NCI-H526 (cell line): Measurements from ENCODE around the gene GGA2.
A peak's percentile ranks its signal among the peaks of the same experiment; 100 is the strongest.
"Not testable (repeated sequence)": the region's sequence is repeated elsewhere in the genome, so short reads cannot be mapped to it uniquely, and the experiment has no call there.

Source experiments
- DNase-seq, 2 experiments: peaks; one replicate each; lab custom pipeline; 2025; lab: John Stamatoyannopoulos, UW

The GGA2 gene

DNA sequence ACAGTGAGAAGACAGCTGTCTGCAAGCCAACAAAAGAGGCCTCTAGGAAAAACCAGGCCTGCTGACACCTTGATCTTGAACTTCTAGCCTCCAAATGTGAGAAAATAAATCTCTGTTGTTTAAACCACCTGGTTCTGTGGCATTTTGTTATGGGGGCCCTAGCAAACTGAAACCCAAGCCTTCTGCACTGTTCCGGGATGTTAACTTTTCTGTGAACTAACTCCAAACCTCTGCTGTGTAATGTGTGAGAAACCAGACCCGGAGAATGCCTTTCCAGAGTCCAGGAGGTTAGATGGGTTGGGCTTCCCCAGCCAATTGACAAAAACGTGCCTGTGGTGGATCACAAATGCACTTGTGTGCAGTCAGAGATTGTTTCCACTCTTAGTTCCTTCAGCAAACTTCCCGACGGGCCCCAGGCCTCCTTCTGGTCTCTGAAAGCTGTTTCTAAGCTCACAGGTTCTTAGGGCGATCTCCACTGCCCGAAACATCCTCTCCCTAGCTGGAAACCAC lies 13.6 kb upstream of the GGA2 start:
- no peak for DNase-seq

DNA sequence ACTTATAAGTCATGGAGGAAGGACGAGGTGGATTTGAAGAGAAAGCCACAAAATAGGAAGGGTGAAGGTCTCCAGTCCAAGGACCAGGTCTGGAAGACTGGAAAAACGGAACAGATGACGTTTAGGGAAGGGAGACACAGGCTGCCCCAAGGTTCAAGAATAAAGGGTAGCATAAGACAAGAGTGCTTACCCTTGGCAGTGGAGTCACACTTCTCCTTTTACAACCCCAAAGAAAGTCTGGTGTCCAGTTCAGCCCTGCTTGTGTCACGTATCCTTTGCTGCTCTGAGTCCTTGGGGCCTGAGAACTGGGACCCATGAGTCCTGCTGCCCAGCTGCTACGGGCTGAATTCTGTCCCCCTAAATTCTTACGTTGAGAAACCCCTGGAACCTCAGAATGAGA lies 13.0 kb upstream of the GGA2 start:
- DNase-seq: no peak

DNA sequence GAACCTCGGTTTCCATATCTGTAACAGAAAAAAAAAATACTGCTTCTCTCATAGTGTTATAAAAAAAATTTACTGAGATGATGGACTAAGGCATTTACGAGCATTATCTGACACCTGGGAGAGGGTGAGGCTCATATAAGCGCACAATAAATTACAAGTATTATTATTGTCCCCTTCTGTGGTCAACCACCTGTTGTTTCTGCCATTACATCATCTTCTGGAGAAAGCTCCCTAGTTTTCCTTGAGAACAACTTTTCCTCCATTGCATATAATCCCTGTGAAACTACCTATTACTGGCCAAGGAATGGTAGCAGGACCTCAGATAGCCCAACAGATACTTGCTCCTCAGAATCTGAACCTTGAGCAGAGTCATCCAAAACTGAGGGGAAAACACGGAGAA lies 11.7 kb upstream of the GGA2 start:
- no peak for DNase-seq

DNA sequence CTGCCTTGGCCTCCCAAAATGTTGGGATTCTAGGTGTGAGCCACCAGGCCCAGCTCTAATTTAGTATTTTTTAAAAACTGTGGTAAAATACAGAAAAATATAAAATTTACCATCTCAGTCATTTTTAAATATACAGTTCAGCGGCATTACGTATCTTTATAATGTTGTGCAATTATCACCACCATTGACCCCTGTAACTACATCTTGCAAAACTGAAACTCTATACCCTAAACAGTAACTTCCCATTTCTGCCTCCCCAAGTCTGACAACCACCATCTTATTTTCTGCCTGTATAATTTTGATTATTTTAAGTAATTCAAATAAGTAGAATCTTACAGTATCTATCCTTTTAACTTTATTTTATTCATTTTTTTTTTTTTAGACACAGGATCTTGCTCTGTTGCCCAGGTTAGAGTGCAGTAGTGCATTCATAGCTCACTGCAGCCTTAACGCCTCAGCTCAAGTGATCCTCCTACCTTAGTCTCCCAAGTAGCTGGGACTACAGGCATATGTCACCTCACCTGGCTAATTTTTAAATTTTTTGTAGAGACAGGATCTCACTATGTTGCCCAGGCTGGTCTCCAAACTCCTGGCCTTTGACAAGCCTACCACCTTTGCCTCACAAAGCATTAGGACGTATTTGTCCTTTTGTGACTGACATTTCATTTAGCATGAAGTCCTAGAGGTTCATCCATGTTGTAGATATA lies 10.9 kb upstream of the GGA2 start:
- DNase-seq: no peak

DNA sequence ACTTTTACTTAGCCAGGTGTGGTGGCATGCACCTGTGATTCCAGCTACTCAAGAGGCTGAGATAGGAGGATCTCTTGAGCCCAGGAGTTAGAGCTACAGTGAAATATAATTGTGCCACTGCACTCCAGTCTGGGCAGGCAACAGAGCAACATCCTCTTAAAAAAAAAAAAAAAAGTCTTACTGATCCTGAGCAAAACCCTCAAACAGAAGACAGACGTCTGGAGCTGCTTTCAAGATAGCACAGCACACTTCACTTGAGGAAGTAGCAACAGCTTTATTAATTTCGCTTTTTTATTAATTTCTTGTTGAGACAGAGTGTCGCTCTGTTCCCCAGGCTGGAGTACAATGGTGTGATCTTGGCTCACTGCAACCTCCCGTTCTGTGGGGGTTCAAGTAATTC lies 10.2 kb upstream of the GGA2 start:
- no peak for DNase-seq

DNA sequence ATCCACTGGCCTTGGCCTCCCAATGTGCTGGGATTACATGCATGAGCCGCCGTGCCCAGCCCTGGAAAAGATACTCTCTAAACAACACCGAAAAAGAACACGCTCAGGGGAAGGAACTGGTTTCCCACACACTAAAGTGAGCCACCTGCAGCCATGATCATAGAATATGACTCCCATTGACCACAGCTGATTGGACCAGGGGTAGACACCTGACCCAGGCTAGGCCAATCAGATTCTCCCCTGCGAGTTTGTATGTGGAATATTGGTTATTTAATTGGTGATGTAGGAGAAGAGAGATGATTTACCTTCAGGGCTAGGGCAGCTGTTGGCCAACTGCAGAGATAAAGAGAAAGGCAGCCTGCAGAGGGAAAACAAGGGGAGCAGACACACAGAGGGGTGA lies 9.0 kb upstream of the GGA2 start:
- DNase-seq: peak; percentile 16 to 42

DNA sequence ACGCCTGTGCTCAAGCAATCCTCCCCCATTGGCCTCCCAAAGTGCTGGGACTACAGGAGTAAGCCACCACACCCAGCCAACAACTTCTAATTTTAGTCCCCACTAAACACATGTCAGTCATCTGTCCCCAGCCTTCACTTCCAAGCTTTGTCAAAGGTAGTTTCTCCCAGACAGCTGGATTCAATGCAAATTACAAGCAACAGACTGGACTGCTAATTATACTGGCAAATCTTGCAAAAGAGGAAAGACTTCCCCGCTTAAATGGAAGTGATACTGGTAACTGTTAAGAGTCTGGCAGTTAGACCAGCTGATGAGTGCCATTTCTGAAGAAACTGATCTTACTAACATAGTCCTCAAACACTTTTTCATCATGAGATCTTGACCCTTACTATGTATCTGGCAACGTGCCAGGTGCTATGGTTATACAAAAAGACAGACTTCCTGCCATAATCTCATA lies 8.2 kb upstream of the GGA2 start:
- peak; percentile 95 to 97 for DNase-seq

DNA sequence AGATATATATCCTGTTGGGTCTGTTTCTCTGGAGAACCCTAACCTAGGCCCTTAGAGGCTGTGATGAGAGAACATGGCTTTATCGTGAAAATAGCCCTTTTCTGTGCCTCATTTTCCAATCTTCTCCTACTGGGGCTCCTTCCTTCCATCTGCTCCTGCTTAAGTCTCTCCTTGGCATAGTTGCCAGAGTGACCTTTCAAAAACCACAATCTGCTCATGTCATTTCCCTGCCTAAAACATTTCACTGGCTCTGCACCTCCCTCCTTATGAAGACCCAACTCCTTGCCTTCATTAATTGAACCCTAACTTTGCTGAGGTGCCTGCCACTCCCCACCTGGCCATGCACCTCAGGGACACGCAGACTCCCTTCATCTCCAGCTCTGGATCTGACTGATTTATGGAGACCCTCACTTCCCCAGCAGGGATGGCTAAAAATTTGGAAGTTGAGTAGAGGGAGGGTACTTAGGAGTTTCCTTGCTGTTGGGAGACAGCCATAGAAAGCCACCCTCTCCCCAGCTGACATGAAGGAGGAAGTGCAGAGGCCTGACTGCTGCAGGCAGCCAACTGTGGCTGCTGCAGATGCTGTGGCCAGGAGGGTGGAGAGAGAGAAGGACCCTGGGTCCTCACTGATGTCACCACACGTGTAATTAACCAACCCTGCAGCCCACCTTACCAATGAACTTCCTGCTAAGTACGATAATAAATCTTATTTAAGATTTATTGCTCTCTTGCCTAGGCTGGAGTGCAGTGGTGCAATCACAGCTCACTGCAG lies 6.3 kb upstream of the GGA2 start:
- peak in 1 of 2 experiments; percentile 17 for DNase-seq

DNA sequence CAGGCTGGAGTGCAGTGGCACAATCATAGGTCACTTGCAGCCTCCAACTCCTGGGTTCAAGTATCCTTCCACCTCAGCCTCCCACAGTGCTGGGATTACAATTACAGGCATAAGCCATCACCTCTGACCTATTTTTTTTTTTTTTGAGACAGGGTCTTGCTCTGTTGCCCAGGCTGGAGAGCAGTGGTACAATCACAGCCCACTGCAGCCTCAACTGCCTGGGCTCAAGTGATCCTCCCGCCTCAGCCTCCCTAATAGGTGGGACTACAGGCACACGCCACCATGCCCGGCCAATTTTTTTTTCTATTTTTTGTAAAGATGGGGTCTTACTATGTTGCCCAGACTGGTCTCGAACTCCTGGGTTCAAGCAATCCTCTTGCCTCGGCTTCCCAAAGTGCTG lies 5.6 kb upstream of the GGA2 start:
- DNase-seq: no peak

DNA sequence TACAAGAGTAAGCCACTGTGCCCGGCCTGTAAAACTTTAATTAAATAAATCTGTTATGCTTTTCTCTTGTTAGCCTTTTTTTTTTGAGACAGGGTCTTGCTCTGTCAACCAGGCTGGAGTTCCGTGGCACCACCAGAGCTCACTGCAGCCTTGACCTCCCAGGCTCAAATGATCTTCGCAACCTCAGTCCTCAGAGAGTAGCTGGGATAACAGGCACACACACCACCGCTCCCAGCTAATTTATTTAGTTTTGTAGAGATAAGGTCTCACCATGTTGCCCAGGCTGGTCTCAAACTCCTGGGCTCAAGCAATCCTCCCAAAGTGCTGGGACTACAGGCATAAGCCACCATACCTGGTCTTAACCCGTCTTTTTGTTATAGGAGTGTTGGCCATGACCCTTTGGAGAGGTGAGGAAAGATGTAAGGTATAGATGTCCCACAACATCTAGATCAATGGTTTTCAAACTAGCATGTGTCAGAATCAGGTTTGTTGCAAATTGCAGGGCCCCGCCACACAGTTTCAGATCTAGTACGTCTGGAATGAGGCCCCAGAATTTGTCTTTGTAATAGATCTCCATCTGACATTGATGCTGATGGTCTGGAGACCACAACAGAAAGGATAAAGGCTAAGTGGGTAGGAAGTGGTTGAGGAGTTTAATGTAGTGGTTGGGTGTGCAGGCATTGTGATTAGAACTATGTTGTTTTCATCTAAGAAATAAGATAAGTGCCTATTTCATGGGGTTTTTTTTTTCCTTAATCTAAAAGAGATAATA lies 4.3 kb upstream of the GGA2 start:
- no peak for DNase-seq

DNA sequence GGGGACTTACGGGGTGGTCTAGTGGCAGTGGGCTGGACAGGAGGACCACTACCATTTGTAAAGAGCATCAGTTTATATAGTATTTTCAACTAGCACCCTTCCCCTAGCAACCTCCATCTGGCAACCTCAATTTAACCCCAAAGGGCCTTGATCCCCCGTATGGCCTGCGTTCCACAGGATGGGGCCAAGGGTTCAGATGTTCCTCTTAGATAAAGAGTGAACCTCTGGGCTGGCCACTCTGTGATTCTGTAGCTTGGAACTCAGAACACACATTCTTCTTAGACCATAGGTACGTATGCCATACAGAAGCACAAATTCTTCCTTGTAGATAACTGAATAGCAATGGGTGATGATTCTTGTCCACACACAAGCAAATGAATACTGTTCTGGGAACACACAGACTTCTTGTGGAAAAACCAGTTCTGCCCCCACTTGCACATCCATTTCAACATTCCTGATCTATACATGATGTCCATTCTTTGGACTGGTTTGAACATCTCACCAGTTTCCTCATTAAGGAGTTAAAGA lies 1.9 kb upstream of the GGA2 start:
- no peak for DNase-seq

DNA sequence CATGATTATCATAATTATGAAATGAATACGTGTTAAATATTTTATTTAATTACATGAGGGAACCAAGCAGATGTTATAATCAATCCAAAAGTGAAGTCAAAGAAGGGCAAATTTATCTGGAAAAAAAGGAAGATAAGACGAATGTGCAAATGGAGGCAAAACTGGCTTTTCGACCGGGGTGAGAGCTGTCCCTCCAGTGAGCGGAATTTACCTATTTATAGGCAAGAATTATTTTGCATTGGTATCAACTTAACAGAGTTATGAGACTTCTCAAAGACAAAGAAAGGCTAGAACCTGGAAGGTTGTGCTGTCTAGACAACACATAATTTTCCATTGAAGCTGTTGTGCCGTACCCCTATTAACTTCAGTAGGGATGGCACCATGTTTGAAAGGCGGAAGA lies 1.4 kb upstream of the GGA2 start:
- no peak for DNase-seq

DNA sequence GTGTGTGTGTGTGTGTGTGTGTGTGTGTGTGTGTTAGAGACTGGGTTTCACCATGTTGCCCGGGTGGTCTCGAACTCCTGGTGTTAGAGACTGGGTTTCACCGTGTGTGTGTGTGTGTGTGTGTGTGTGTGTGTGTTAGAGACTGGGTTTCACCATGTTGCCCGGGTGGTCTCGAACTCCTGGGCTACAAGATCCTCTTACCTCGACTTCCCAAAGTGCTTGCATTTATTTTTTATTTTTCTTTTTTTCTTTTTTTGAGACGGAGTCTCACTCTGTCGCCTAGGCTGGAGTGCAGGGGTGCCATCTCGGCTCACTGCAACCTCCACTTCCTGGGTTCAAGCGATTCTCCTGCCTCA lies 599 bp upstream of the GGA2 start:
- DNase-seq: not testable (repeated sequence)

DNA sequence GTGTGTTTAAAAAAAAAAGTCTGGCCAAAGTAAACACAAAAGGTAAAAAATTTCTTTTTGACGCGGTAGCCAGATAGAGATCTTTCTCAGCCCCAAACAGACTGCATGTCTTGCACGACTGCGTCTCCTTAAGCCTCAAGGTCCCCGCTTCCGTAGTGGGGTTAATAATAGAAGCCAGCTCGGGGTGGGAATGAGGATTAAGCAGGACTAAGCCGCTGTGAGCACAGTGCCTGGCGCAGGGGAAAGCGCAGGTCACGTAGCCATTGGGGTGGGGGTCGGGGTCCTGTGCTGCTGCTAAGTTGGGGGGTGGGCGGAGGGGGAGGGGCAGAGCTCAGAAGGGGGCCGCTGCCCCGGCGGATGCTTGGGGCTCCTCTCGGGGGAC lies 521 bp downstream of the GGA2 start:
- peak in 1 of 2 experiments; percentile 35 for DNase-seq

DNA sequence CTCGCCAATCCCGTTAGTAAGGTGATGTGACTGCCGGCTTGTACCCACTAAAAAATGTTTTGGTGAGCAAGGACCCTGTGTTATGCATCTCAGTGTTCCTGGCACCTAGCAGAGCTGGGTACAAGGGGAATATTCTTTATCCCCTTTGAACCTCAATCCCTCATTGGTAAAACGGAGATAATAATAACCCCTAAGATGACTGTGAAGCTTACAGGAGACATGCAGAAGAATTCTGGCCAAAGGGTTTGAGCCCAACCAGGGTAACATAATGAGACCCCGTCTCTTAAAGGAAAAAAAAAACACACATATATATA lies 896 bp downstream of the GGA2 start:
- DNase-seq: no peak

DNA sequence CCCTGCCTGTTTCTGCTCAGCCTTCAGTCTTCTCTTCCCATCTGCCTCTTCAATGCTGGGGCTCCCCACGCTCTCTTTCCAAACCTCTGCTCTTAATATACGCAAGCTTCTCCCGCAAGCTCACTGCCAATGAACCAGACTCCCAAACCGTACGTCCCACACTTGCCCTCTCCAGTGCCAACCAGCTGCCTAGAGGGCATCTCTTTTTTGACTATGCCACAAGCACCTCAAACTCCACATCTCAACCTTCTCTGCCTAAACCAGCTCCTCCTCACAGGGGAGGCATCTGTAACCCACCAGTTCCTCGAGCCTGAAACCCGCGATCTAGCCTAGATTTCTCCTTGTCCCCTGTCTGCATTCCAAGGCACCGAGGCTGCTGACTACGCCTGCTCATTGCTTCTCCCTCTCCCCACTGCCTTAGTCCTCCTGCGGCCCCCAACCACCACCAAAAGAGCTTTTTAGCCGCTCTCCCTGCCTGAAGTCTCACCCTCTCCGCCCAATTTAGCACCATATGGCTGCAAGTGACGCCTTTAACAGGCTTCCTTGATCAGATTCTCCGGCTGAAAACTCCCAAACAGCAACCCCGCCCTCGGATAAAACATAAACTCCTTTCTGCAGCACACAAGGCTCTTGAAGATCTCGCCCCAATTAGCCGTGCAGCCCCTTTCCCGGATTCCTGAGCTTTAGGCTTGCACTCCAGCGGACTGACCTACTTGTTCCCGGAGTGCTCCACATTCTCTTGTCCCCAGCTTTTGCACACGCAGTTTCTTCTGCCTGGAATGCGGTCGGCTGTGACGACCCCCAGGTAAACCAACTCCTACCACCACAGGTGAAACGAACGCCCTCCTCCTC lies 1.5 kb downstream of the GGA2 start:
- peak in 1 of 2 experiments; percentile 18 for DNase-seq

DNA sequence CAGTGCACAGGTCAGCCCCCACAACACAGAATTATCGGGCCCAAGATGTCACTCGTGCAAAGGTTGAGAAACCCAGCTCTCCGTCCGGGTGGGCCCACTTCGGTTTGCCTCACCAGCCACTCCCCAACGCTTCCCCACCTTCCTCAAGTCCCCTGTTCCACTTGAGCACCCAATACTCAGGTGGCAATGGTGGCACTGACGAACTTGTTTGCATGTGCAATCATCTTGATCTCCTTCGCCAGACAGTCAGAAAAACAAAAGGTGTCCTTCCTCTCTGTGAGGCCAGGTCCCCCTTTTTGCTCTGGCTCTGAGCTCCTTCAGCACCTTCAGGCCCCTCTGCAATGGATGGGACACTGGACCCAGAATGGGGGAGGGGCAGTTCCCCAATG lies 3.7 kb downstream of the GGA2 start:
- DNase-seq: no peak

DNA sequence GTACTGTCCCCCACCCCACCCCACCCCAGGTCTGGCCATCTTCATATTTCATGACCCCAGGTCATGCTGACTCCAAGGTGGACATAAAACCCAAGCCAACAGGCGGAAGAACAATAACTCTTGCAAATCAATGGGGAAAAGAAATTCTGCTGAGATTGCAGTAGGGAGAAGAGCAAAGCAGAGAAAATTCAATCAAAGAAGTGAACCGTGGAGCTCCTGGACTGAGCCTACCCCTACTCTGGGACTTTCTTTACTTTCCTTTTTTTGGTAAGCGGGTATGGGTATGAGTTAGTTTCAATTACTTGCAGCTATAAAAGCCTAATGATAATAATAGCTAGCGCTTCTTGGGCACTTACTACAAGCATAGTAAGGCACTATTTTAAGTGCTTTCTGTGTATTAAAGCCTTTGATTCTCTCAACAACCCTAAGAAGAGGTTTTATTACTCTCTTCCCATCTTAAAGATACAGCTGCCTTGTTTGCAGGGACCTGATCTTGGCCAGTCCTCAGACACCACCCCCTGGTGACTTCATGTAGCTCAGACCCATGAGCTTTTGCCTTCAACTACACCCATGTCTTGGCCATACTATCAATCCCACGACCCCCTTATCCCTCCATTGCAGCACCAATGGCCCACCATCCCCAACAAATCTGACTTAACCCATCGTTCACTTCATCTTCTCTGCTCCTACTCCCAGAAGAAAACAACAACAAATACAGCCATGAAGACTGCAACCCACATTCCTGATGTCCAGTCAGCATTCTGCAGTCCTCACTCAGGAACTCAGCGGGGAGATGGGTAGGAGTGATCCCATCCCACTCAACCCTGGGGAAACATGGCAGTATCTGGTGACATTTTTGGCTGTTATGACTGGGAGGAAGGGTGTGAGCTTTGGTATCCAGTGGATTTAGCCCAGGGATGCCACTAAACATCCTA lies 4.4 kb downstream of the GGA2 start:
- no peak for DNase-seq

DNA sequence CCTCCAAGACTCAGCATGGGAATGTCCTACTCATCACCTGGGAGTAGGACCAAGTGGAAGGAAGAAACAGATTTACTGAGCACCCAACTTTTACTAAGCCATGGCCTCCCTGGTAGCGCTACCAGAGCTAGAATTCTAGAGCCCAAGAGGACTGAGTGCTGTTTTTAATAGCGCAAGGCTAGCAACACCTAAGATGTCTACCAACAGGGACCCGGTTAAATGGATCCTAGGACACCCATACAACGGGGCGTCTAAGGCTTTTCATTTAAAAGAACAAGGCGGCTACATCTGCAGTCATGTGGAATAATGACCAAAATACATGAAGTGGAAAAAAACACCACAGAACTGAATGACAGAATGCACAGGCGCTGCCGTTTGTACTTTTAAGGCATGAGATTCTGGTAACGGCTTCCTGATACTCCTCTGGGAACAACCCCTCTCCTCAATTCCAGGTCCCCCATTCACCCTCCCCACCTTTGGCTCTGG lies 5.1 kb downstream of the GGA2 start:
- no peak for DNase-seq

DNA sequence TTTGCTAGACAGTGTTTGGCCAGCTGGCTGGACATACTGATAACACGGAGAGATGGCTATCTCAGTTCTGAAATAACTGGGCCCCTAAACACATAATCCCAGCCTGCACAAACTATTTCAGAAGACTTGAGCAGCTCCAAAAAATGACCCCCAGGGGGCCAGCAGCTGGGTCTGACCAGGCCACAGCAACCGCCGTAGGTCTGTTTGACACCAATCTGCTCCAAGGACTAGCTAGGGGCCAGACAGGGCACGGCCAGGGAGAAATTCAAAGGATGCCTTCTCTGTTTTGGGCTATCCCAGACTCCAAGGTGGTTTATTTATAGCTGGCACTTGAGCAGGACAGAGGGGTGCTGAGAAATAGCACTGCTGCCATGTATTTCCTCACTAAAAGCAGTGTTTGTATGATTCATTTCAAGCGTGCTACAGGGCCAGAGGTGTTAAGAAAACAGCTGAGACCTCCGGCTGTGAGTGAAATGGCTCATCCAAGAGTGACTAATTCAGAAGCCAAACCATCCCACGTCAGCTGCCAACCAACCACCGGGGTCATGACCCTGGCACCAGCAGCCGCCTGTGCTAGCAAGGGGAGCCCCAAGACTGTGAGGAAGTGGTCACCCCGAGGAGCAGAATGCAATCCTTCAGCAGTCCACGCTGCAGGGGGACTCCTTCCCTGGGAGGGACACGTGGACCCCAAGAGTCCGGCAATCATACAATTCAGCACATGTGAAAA lies 5.7 kb downstream of the GGA2 start:
- no peak for DNase-seq
